Upper lobe of right lung (tissue), 1 donor: Measurements from ENCODE around the gene ARNT2. TPM values are rescaled to one million over a fixed set of nuclear protein-coding genes. Genes with fewer than 3 reads are reported as not detected.
A peak's percentile ranks its signal among the peaks of the same experiment; 100 is the strongest.

Source experiments
- ATAC-seq: fragments of 200-7000 bp; cut with Tn5 transposase; one replicate; pipeline ENCODE4 v1.9.1; 2020; ENCODE audit warnings: mild to moderate bottlenecking, moderate library complexity
- DNase-seq: peaks from one replicate; pipeline ENCODE4 v3.0.0-alpha.2; 2020
- H3K27ac ChIP-seq: fragments of 200-600 bp; one replicate; pipeline ENCODE4 v1.8.0; 2022
- H3K27me3 ChIP-seq: fragments of 200-600 bp; one replicate; pipeline ENCODE4 v1.8.0; 2022; ENCODE audit warnings: mild to moderate bottlenecking
- H3K36me3 ChIP-seq: fragments of 200-600 bp; one replicate; pipeline ENCODE4 v1.8.0; 2022
- H3K4me1 ChIP-seq: fragments of 200-600 bp; one replicate; pipeline ENCODE4 v1.8.0; 2022
- H3K4me3 ChIP-seq: fragments of 200-600 bp; one replicate; pipeline ENCODE4 v1.8.0; 2022; ENCODE audit warnings: mild to moderate bottlenecking
- H3K9me3 ChIP-seq: fragments of 200-600 bp; one replicate; pipeline ENCODE4 v1.8.0; 2022
- intact Hi-C: fragments of 100-400 bp; cut with DNase I; formaldehyde crosslinking; loops from one replicate; pipeline ENCODE4 v1.11.0; 2022
- total RNA-seq: library from RNA; stranded (reverse); fragmentation: NEBNext Ultra II Directional; extraction: Animal tissue kit (Norgen Biotek cat#: 25700); gene quantifications from one replicate; pipeline ENCODE4 v1.2.1, GENCODE V29; 2021
- TF ChIP-seq, protein P1 (sequence below): fragments of 200-600 bp; IDR thresholded peaks from one replicate; pipeline ENCODE4 v1.8.0; 2022; ENCODE audit warnings: antibody characterized with exemption
- donor health status: DM: no; HTN: yes; CAD: no; lungs with severe emphysema.

Gene ARNT2
- total RNA-seq, 1 donor from 2014 or later, result 12.9 TPM

DNA sequence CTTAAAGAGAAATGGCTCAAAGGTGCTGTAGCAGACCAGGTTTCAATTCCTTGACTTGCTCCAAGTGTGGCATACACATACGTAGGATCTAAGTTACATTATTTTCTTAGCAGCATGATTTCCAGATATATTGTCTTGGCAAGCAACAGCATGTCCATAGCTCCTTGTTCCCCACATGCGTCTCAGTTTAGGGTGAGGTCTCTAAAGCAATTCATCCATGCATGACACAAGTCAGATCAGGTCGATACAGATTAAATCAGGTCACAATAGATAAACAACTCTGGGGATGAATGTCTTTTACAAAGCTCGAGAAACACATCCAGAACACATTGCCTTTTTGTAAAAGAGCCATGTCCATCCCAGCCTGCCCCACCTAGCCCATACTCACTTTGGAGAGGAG, 182.0 kb downstream of the ARNT2 start:
- TF ChIP-seq, protein P1, sequence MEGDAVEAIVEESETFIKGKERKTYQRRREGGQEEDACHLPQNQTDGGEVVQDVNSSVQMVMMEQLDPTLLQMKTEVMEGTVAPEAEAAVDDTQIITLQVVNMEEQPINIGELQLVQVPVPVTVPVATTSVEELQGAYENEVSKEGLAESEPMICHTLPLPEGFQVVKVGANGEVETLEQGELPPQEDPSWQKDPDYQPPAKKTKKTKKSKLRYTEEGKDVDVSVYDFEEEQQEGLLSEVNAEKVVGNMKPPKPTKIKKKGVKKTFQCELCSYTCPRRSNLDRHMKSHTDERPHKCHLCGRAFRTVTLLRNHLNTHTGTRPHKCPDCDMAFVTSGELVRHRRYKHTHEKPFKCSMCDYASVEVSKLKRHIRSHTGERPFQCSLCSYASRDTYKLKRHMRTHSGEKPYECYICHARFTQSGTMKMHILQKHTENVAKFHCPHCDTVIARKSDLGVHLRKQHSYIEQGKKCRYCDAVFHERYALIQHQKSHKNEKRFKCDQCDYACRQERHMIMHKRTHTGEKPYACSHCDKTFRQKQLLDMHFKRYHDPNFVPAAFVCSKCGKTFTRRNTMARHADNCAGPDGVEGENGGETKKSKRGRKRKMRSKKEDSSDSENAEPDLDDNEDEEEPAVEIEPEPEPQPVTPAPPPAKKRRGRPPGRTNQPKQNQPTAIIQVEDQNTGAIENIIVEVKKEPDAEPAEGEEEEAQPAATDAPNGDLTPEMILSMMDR, result no peak
- no peak overlapping the region for H3K27ac ChIP-seq
- ATAC-seq (no peak), DNase-seq (no peak)
- no peaks in the 10 kb centered on the region for H3K27me3 ChIP-seq
- no peaks in the 10 kb centered on the region for H3K9me3 ChIP-seq
- intact Hi-C loops, result no loop called here
- no peak overlapping the region for H3K4me3 ChIP-seq
- no peaks in the 10 kb centered on the region for H3K4me1 ChIP-seq
- no peaks in the 10 kb centered on the region for H3K36me3 ChIP-seq

DNA sequence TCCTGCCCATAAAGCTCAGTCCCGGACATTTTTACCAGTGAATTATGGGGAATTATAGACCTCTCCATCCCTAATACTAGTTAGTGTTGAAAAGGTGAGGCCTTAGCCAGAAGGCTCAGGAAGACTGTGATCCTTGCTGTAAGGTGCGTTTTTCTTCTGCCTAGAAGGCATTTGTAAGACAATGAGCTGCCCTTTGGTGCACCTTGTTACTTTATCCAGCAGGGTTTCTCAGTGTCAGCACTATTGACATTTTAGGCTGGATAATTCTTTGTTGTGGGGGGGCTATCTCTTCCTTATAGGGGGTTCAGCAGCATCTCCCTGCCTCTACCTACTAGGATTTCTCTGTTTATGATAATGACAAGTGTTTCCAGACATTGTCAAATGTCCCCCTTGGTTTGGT, 182.8 kb downstream of the ARNT2 start:
- ATAC-seq (no peak), DNase-seq (no peak)
- H3K4me3 ChIP-seq, result no peak overlapping the region
- H3K27me3 ChIP-seq, result no peaks in the 10 kb centered on the region
- no peaks in the 10 kb centered on the region for H3K4me1 ChIP-seq
- H3K36me3 ChIP-seq, result no peaks in the 10 kb centered on the region
- TF ChIP-seq, protein P1, result no peak
- intact Hi-C loops, result no loop called here
- H3K9me3 ChIP-seq, result no peaks in the 10 kb centered on the region
- no peak overlapping the region for H3K27ac ChIP-seq

DNA sequence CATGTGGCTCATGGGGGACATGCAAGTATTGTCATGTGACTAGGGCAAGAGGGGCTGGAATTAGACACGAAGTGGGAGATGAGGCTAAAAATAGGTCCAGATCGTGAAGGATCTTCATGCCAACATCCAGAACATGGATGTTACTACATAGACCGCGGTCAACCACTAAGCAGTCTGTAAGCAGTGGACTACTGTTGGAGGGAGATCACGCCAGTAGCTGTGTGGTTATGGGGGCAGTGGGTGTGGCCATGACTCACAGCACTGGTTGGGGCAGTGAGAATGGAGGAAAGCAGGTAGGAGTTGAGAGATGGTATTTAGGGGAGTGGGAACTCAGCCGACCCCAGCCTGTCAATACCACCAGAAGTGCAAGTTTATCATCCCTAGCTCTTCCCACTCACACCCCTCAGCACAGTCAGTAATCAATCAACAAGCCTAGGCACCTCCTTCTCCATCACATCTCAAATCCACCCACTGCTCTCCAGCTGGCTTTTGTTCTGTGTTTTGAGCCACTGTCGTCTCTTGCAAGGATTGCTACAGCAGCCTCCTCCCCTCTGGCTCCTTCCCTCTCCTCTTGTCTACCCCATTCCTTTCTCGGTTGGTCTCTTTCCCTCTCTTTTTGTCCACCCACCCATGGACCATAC, 183.8 kb downstream of the ARNT2 start:
- Histone ChIP-seq H3K36me3 (no peaks in the 10 kb centered on the region), H3K4me3 (no peak overlapping the region), H3K4me1 (no peaks in the 10 kb centered on the region), H3K27me3 (no peaks in the 10 kb centered on the region), H3K27ac (no peak overlapping the region), H3K9me3 (no peaks in the 10 kb centered on the region)
- TF ChIP-seq, protein P1, result no peak
- no peak for ATAC-seq
- intact Hi-C loops, result no loop called here
- DNase-seq, result no peak

DNA sequence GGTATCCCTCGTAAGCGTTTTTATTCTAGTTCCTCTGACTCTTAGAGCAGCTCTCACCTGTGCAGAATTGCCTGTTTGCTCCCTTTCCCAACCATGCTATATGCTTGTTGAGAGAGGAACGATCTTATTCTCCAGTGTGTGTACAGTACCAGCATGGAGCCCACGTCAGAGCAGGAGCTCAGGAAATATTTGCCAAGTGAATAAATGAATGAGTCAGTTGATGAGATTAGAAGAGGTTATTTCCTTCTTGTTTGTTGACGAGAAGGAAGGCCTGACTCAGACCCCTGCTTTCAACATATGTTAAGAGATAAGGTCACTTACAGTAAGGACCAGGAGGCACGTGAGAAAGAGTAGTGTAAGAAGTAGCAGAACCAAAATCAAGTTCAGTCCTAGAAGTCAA, 184.6 kb downstream of the ARNT2 start:
- peak; percentile 13 for ATAC-seq
- no peak for DNase-seq

DNA sequence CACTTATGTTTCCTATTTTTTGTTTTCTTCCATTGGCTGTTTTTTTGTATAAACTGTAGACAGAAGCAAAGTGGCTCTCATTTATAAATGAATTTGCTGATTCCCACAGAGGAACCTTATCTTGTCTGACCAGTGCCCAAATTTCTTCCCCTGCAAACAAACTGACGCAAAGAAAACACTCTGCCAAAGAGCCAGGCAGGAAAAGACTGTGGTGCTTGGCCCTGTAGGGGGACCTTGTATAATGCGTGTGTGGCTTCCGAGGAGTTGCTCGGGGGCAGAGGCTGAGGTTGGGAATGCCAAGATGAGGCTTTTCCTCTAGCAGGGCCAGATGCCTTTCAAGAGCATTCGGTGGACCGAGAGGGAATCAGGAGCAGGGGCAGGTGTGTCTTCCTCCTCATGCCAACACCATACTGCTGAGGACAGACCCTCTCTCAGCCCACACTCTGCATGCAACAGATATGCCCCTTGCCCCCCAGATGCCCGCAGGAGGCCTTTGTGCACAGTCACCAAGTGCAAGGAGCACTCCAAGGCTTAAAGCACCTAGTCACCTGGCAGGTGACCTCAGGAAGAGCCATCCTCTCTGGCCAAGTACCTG, 186.7 kb downstream of the ARNT2 start:
- Histone ChIP-seq H3K9me3 (no peaks in the 10 kb centered on the region), H3K4me3 (no peak overlapping the region), H3K27ac (no peak overlapping the region), H3K27me3 (no peaks in the 10 kb centered on the region), H3K4me1 (no peaks in the 10 kb centered on the region), H3K36me3 (no peaks in the 10 kb centered on the region)
- no peak for DNase-seq
- intact Hi-C loops, result no loop called here
- TF ChIP-seq, protein P1, result no peak
- no peak for ATAC-seq

More for the DNA sequence above, 184.6 kb downstream of the ARNT2 start:
- H3K9me3 ChIP-seq, result no peaks in the 10 kb centered on the region
- no peaks in the 10 kb centered on the region for H3K36me3 ChIP-seq
- intact Hi-C loops, result no loop called here
- no peaks in the 10 kb centered on the region for H3K27me3 ChIP-seq
- TF ChIP-seq, protein P1, result no peak
- H3K4me3 ChIP-seq, result no peak overlapping the region
- no peak overlapping the region for H3K27ac ChIP-seq
- no peaks in the 10 kb centered on the region for H3K4me1 ChIP-seq
